NCI-H2029 (cell line): ENCODE measurements around the gene IL2RA.
"Not testable (repeated sequence)": the region's sequence is repeated elsewhere in the genome, so short reads cannot be mapped to it uniquely, and the experiment has no call there.

Experiments
- DNase-seq: peaks from one replicate; lab custom pipeline; 2025; lab: John Stamatoyannopoulos, UW

IL2RA gene

DNA sequence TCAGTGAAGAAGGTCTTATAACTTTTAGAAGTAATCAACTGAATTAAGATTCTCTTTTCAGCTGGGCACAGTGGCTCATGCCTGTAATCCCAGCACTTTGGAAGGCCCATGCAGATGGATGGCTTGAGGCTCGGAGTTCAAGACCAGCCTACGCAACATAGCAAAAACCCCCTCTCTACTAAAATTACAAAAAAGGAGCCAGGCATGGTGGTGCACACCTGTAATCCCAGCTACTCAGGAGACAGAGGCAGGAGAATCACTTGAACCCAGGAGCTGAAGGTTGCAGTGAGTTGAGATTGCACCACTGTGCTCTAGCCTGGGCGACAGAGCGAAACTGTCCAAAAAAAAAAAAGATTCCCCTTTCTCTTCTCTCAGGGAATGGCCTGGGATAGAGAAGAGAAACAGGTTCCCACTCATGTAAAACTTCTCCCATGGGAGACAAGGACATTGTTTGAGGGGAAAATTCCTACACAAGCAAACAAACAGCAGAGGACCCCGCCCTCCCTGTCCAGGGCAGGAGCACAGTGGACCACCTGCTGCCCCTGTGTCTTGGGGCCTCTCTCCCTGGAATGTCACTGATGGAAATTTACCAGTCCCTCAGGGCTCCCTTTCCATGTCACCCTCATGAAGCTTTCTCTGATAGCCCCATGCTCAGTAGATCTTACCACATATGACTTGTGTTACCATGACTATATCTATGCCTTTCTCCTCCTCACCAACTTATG lies 5.6 kb downstream of the IL2RA start:
- no peak for DNase-seq

DNA sequence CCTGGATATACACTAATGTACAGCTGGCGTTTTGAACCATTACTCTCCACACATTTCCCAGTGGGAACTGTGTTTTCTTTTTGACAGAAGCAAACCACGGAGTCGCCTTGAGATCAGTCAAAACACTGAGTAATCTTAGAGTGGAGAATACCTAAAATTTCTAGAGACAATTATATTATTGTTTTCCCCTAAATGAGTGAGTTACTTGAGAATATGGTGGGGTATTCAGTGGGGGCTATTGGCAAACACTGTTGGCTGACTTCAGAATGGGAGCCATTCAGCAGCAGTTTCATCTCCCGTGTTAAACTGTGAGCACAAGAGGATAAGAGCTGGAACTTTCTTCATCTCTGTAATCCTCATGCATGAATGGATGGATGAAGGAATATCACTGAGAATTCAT lies 6.2 kb downstream of the IL2RA start:
- no peak for DNase-seq

- no peak for DNase-seq
Observed at GRCh38 chr10:6054884-6055283, 7.3 kb downstream of the IL2RA start.

GRCh38 chr10:6053816-6054631 lies 8.1 kb downstream of the IL2RA start:
- DNase-seq = no peak

DNA sequence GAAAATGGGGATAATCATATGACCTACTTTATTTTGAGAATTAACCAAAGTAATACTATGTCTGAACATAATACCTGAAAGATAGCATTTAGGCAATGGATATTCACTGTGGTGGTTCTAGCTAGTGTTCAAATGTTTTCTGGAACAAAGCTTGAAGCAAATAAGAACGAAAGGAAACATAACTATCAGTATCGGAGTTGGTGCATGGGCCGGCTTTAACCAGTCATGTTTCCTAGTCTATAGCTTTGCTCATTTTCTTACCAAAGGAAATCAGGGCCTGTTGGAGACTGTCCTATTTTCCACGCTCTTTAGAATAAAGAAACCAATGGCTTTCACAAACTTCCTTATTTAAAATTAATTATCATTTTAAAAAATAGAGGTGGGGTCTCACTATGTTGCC lies 8.9 kb downstream of the IL2RA start:
- no peak for DNase-seq

DNA sequence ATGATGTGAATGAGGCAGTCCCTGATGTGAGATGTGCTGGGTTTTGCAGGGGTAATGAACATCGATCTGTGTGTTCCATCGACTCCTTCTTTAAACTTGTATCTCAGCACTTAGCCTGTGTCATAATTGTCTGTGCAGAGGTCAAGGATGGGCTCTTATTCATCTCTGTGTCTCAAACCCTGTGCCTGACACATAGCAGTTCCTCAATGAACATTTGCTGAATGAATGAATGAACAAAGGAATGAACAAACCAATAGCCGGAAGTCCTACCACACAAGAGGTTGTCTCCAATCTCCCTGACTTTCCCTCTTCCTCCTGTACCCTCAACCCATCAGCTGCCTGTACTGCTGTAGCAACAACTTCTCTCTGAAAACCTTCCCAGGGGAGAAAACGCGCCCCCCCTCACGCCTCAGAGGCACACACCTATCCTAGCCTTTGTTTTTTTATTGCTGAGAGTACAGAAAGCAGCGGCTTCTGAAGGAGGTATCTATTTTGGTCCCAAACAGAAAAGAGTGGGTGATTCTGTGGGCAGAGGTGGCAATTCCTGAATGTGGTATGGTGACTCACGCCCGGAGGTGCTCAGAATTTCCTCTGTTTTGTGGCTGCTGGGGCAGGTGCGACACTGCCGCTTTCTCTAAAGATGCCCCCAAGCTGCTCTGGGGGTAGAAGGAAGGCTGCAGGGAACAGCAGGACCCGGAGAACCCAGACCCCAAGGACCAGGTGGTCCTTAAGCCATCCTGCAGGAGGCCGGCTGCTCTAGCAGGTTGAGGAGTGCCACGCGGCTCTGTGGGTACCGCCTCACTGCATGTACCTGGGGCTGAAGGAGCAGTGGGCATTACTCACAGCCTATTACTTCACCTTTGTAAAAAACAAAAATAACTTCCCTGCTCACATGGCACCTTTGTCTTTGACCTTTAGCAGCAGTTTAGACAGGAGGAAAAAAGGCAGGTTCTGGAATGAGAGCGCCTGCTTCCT lies 9.6 kb downstream of the IL2RA start:
- no peak for DNase-seq

DNA sequence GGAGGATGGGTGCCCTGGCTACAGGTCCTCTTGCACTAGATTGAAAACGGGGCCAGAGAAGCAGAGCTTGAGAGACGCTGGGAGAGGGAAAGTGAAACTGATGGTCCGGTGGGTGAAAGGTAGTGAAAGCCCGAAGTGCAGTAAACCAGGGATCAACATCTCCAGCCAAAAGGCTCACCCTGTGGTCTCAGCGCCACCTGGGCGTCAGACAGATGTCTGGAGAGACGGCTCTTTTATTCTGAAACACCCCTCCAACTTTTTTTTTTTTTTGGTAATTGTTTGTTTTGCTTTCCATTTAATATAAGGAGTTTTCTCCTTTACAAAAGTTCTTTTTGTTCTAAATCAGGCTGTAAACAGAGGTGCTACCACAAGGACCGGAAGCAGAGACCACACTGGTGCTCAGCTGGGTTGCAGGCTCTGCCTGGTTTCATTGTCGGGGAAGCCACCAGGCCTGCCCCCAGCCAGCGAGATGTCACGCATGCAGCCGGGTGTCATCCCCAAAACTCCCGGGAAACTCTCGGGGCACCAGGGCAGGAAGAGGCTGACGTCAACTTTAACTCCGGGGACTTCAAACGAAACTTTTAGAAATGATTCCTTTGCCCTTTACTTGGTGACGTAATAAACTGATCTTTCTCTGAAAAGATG lies 11.2 kb downstream of the IL2RA start:
- DNase-seq = peak; percentile 1

- no peak for DNase-seq
Observed at GRCh38 chr10:6049031-6049400, 13.2 kb downstream of the IL2RA start.

- DNase-seq = no peak
Observed at GRCh38 chr10:6048281-6049030, 13.7 kb downstream of the IL2RA start.

GRCh38 chr10:6047847-6048246 lies 14.3 kb downstream of the IL2RA start:
- DNase-seq = no peak

- no peak for DNase-seq
Observed at GRCh38 chr10:6046773-6047611, 15.2 kb downstream of the IL2RA start.

GRCh38 chr10:6045878-6046772 lies 16.0 kb downstream of the IL2RA start:
- DNase-seq = no peak

DNA sequence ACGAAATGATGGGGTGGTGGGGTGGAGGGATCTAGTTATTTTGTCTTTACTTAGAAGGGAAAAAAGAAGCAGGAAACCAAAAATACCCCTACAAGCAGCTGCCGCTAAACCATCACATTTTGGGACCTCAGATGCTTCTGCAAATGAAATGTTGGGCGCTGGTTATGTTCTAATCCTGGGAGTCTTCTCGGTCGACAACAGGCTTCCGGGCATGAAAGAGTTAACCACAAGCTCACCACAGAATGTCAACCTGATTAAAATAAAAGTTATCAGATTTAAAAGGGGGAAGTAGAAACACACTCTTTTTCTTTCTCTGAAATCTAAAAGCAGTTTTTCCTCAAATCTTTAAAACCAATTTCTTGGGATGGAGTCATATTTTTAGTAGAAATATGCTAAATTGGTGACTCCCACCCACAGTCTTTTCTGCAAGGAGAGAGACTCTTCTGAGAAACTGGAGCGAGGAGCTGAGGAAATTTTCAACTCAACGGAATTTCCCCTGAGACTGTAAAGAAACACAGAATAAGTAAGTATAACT lies 16.8 kb downstream of the IL2RA start:
- DNase-seq = no peak

- no peak for DNase-seq
Observed at GRCh38 chr10:6044751-6045313, 17.3 kb downstream of the IL2RA start.

DNA sequence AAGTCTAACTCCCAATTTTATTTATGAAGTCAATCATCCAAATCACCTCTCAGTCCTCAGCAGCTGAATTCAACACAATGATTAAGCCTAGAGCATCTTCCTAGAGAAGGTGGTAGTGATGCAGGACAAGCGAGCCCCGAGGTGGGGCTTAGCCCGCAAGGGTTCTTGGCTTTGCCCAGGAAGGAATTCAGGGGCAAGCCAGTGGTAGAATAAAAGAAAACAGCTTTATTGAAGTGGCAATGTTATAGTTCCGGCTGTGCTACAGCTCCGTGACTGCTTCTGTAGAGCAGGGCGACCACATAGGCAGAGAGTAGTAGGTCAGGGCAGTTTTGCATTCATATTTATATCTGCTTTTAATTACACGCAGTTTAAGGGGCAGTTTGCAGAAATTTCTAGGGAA lies 18.1 kb downstream of the IL2RA start:
- DNase-seq = no peak

DNA sequence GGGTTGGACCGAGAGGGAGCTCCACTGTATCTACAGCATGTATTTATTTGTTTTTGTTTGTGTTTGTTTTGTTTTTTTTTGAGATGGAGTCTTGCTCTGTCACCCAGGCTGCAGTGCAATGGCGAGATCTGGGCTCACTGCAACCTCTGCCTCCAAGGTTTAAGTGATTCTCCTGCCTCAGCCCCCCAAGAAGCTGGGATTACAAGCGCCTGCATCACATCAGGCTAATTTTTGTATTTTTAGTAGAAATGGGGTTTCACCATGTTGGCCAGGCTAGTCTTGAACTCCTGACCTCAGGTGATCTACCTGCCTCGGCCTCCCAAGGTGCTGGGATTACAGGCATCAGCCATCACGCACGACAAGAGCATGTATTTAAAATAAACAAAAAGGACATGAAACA lies 18.8 kb downstream of the IL2RA start:
- DNase-seq = not testable (repeated sequence)

DNA sequence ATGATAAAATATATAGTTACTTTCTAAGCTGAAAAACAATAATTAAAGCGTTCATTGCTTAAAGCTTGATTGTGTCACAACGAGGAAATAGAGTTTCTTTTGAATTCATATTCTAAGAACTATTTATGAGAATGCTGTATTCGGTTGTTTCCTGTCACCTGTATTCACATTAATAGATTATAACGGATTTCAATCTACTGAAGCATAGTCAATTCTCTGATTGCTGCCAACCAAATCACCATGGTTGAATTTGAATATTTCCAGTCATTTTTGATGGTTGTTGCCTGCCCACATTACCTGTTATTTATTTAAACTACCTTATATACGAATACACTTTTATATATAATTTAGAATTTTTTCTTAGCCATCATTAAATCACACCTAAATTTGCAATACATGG lies 22.0 kb downstream of the IL2RA start:
- DNase-seq = no peak

DNA sequence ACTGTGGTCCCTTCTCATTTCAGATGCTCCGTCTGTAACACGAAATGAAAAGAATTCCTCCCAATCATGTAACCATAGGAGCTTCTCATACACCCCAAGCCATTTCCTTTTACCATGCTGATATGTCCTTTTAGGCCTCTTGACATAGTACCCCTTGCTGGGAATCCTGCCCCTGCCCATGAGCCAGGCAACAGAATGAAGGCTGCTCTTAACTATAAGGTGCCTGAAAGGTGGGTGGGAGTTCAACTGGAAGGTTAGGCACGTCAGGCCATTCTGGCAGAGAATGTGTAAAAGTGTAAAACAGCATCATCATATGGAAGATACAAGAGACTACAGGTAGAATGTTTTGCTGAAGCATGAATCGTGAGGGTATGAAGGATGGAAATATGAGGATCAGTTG lies 22.5 kb downstream of the IL2RA start:
- DNase-seq = no peak
